HFF-Myc (cell line): ENCODE data around the gene POLN.

Experiments used
- DNase-seq: peaks from one replicate; pipeline ENCODE4 v3.0.0-alpha.2; 2011; ENCODE audit warnings: low read depth; ENCODE audit errors: extremely low read depth
- H3K4me3 ChIP-seq: replicated peaks from 2 replicates; pipeline ENCODE4 v1.5.1; 2011; ENCODE audit warnings: low read depth, mild to moderate bottlenecking, control low read depth, low read length
- CTCF ChIP-seq: IDR thresholded peaks from 2 replicates; pipeline ENCODE4 v1.5.1; 2012; ENCODE audit warnings: mild to moderate bottlenecking, low read depth, low read length, control low read depth; ENCODE audit errors: missing control alignments

The POLN gene

GRCh38 chr4:2126309-2127043, 115.4 kb downstream of the POLN start:
- no peak overlapping the region for H3K4me3 ChIP-seq
- TF ChIP-seq CTCF, result no peak
- DNase-seq, result no peak

DNA sequence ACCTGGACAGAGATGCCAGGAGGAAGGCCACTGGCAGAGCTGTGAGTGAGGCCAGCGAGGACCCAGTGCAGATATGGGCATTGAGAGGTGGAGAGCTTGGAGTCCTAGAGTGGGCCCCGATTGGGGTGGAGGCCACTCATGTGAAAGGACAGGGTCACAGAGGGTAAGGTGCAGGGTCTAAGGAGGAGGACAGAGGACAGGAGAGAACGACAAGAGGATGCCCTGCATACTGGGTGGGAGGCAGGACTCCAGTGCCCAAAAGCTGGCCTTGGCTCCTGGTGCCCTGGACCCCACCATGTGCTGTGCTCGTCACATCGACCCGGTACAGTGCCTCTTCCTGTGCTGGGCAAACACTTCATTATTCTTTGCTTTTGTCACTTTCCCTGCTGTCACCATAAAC, 116.1 kb downstream of the POLN start:
- DNase-seq, result no peak
- TF ChIP-seq CTCF, result no peak
- H3K4me3 ChIP-seq, result no peak overlapping the region

DNA sequence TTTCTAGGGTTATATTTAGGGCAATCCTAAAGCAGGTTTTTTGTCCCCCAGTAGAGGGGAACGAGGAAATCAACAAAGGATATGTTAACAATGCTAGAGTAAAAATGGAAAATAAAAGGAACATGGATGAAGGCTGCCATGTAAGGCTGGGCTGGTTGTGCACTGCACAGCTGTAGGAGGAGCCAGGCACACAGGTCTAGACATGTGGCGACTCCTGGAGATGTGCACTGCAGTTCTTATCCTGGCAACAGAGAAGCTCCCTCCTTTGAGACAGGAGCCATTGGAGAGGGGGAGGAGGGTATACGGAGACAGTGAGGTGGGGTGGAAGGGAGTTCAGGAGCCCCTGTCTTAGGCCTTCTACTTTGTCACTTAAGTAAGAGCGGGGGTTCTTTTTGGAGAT, 116.9 kb downstream of the POLN start:
- TF ChIP-seq CTCF, result no peak
- DNase-seq, result no peak
- no peak overlapping the region for H3K4me3 ChIP-seq

DNA sequence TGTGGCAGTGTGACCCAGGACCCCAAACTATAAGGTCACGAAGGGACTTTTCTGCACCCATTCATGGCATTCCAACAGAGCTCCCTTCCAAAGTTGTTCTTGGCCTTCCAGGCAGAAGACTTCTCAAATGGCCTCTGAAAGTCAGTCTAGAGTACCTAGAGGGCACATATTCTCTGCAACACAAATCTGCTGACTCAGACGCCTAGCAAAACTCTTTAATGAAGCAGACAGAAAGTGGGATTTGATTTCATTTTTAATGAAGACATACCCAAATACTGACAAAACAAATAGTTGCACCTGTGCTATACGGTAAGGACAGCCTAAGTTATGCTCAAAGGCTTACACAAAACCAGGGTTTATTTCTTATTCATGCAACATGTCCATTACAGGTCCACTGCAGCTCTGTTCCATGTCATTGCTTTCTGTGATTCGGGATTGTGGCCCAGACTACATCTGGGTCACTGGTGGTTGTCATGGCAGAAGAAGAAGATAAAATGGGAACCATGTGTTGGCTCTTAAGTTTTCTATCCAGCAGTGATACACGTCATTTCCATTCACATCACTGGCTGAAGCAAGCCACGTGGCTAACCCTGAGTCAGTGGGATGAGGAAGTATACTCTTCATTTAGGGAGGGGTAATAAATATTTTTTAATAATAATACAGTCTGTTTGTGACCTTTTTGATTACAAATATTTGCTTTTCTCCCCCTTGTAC, 125.1 kb downstream of the POLN start:
- TF ChIP-seq CTCF, result no peak
- DNase-seq, result peak; percentile 14
- H3K4me3 ChIP-seq, result no peak overlapping the region

DNA sequence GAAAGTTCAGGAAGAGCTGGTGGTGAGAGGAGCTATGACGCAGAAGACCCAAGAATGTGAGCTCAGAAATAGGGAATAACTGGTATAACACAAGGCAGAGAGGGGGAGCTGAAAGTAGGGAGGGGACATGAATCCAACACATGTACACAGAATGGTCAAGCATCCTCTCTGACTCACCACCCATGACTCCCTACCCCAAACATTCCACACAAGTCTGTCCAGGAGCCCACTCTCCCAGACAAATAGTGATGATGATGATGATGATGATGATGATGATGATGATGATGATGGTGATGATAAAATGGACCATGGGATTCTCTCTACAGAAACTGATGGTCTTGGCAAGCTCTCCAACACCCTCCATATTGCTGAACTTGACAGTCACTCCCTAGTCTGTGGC, 136.4 kb downstream of the POLN start:
- DNase-seq, result peak; percentile 14
- no peak overlapping the region for H3K4me3 ChIP-seq
- no peak for TF ChIP-seq CTCF

DNA sequence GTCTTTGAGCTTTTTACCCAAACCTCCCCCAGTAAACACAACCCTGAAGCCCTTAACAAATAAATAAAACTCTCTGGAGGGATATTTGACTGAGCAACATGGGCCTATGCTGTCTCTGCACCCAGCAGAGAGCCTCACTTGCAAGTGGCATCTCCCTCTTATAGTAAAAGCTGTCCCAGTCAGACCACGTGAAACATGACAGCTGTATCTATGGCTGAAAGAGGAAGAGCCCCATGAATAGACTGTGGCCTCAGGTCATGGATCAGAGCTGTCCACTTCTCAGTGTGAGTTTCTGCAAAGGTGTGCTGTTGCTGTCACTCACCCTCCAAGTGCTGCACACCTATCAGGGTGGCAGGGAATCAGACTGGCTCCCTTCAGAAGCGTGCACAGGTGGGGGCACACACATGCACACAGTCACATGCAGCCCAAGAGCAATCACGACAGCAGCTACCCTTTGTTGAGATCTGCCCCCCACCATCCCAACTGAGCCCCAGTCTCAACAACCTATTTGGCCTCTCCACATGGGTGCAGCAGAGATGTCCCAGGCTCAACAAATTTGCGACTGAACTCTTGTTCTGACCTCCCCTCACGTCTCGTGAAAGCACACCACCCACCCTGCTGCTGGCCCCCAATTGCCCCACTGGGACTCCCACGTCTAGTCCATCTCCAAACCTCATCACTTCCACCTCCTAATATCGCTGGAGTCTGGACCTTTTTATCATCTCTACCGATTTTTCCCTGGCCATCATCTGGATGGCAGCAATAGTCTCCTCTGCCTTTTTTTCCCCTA, 137.2 kb downstream of the POLN start:
- no peak for TF ChIP-seq CTCF
- no peak for DNase-seq
- H3K4me3 ChIP-seq, result no peak overlapping the region
